Erythroblast (primary cell): Measurements from ENCODE around the gene SLX4.

ENCODE experiments used
- GATA1 ChIP-seq: IDR thresholded peaks from 2 replicates; pipeline ENCODE4 v1.6.1; 2011; ENCODE audit warnings: low read depth, mild to moderate bottlenecking, control low read depth, low read length, moderate library complexity
- POLR2A ChIP-seq: IDR thresholded peaks from 2 replicates; pipeline ENCODE4 v1.6.1; 2011; ENCODE audit warnings: mild to moderate bottlenecking, low read length

DNA sequence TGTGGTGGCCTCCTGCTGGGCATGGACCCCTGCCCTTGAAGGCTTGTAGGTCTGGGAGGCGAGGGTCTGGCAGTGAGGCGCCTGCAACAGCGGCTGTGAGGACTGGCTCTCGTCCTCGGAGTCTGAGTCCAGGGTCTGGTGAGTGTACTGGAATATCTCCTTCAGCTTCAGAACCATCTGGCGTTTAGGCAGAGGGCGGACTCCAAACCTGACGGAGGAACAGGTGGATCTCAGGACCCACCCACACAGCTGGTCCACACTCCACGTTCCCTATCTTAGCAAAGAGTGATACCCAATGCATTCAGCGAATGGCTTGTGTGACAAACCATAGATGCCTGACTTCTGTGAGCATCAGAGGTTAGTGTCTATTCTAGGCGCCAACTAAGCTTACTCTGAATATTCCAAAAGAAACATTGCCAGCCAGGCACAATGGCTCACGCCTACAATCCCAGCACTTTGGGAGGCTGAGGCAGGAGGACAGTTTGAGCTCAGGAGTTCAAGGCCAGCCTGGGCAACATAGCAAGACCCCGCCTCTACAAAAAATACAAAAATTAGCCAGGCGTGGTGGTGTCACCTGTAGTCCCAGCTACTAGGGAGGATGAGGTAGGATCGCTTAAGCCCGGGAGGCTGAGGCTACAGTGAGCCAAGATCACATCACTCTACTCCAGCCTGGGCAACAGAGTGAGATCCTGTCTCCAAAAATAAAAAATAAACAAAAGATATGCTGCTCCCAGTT is 27.9 kb downstream of the SLX4 start:
- no peak for TF ChIP-seq POLR2A
- no peak for TF ChIP-seq GATA1
